GM12892 (cell line): ENCODE data around the gene TRPM2.

Experiments used
- POLR2A ChIP-seq: IDR thresholded peaks from 2 replicates; pipeline ENCODE4 v1.6.1; 2011; ENCODE audit warnings: low read depth, low read length, control low read depth
- TAF1 ChIP-seq: IDR thresholded peaks from 2 replicates; pipeline ENCODE4 v1.6.1; 2011; ENCODE audit warnings: low read depth, mild to moderate bottlenecking, control low read depth, low read length, borderline replicate concordance

- TF ChIP-seq POLR2A (no peak), TAF1 (no peak)
Measured at GRCh38 chr21:44363278-44363677, 9.9 kb downstream of the TRPM2 start.
